Measurements from ENCODE around the gene LHX8. TPM values are rescaled to one million over a fixed set of nuclear protein-coding genes. Genes with fewer than 3 reads are reported as not detected.

The LHX8 gene
- polyA plus RNA-seq = 8.8 and 11.1 TPM in 2 replicates
- polyA minus RNA-seq = 7.3 and 8.9 TPM in 2 replicates

DNA sequence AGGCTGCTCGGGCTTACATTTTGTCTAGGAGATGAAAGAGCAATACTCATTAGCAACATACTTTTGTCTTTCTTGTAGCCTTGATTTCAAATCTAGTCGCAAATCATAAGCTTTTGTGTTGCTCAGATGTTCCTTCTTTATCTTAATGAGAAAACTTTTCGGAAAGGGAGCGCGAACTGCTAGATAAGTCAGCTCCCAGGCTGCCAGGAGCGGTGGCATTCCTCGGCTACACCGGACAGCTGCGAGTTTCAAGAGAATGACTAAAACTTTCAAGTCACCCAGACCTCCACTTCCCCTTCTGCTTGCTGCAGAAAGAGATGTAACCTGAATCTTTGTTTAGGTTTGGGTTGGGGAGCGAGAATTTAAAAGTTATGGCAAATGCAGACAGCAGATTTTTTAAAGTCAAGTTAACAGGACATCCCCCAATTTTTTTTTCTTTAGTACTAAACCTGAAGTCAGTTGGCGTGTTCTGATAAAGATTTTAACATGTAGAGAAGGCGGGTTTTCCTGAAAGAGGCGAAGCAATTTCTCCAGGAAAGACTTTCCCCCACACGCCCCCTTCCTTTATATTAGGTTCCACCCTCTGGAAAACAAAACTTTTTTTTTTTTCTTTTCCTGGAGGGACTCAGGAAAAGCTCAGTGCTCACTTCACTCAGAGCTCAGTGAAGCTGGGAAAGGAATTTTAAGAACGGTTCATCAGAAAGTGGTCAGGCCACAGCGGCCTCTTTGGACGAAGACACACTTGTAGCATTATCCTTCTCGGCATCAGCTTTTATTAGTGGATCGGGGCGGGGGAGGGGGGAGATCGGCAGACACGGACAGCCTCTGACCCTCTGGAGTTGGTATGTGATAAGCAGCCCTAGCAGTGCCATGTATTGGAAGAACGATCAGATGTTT is at the start of gene LHX8:
Gene LHX8, plus strand, starts transcription at position 639 of the 897 bp plus-strand sequence. CDS start 2,227 bp downstream, outside the sequence.
- H3F3A ChIP-seq (ENCODE audit: insufficient read depth, low read length, poor library complexity, severe bottlenecking) = no peaks in the 10 kb centered on the region
- no peak within 1 kb of the TSS for H3K27ac ChIP-seq (ENCODE audit: low read length)
- H3K9me3 ChIP-seq (ENCODE audit: low read length) = no peaks in the 10 kb centered on the region
- no peaks in the 10 kb centered on the region for H3K36me3 ChIP-seq (ENCODE audit: insufficient read depth, low read length)
- H3K9me2 ChIP-seq (ENCODE audit: insufficient read depth, low read length) = no peaks in the 10 kb centered on the region
- no peak within 1 kb of the TSS for H2AFZ ChIP-seq (ENCODE audit: low read depth, low read length)
- H3K9ac ChIP-seq (ENCODE audit: low read length) = no peak within 1 kb of the TSS
- no peak within 1 kb of the TSS for H3K4me2 ChIP-seq (ENCODE audit: low read length)
- no peak for TF ChIP-seq SMC3 (conservative IDR thresholded peaks at IDR 0.05; ENCODE audit: poor library complexity)
- TF ChIP-seq REST (IDR thresholded peaks at IDR 0.05; ENCODE audit: borderline replicate concordance) = no peak
- no peak for TF ChIP-seq POLR2AphosphoS5 (IDR thresholded peaks at IDR 0.05)
- no peak for TF ChIP-seq CTCF (IDR thresholded peaks at IDR 0.05; ENCODE audit: poor library complexity, severe bottlenecking)
- no peak for TF ChIP-seq EZH2 (IDR thresholded peaks at IDR 0.05; ENCODE audit: borderline replicate concordance, insufficient read depth, low read length, poor library complexity, severe bottlenecking)
- no peak for TF ChIP-seq RAD21 (conservative IDR thresholded peaks at IDR 0.05)
- TF ChIP-seq EP300 (conservative IDR thresholded peaks at IDR 0.05; ENCODE audit: poor library complexity, severe bottlenecking) = no peak
- TF ChIP-seq MXI1 (conservative IDR thresholded peaks at IDR 0.05; ENCODE audit: poor library complexity, severe bottlenecking) = no peak
- TF ChIP-seq TAF1 (IDR thresholded peaks at IDR 0.05; ENCODE audit: low read depth) = no peak
- peak within 1 kb of the TSS; percentile 39 for H3K4me3 ChIP-seq (ENCODE audit: low read length)
- H3K79me2 ChIP-seq (replicated peaks; ENCODE audit: insufficient read depth, low read length) = no peaks in the 10 kb centered on the region
- peaks cover 100% of the 10 kb centered on the region for H3K27me3 ChIP-seq (ENCODE audit: insufficient read depth, low read depth, low read length)
- H4K20me1 ChIP-seq (ENCODE audit: insufficient read depth) = no peaks in the 10 kb centered on the region

GRCh38 chr1:75085931-75086330 is 48.3 kb upstream of the LHX8 start:
- Histone ChIP-seq H3K27ac (ENCODE audit: low read length) (no peak overlapping the region), H3F3A (ENCODE audit: insufficient read depth, low read length, poor library complexity, severe bottlenecking) (no peaks in the 10 kb centered on the region), H3K36me3 (ENCODE audit: insufficient read depth, low read length) (no peaks in the 10 kb centered on the region), H3K9me3 (ENCODE audit: low read length) (no peaks in the 10 kb centered on the region), H3K4me3 (ENCODE audit: low read length) (no peak overlapping the region), H2AFZ (ENCODE audit: low read depth, low read length) (no peak overlapping the region), H3K9ac (ENCODE audit: low read length) (no peak overlapping the region), H3K9me2 (ENCODE audit: insufficient read depth, low read length) (no peaks in the 10 kb centered on the region), H3K79me2 (replicated peaks; ENCODE audit: insufficient read depth, low read length) (no peaks in the 10 kb centered on the region), H3K27me3 (ENCODE audit: insufficient read depth, low read depth, low read length) (no peaks in the 10 kb centered on the region), H4K20me1 (ENCODE audit: insufficient read depth) (no peaks in the 10 kb centered on the region), H3K4me2 (ENCODE audit: low read length) (no peak overlapping the region)
- TF ChIP-seq REST (IDR thresholded peaks at IDR 0.05; ENCODE audit: borderline replicate concordance) (no peak), POLR2AphosphoS5 (IDR thresholded peaks at IDR 0.05) (no peak), MXI1 (conservative IDR thresholded peaks at IDR 0.05; ENCODE audit: poor library complexity, severe bottlenecking) (no peak), CTCF (IDR thresholded peaks at IDR 0.05; ENCODE audit: poor library complexity, severe bottlenecking) (no peak)

All from neural cell (in vitro differentiated cells).